ENCODE data around the gene SH2B2.
"Not testable (repeated sequence)": the region's sequence is repeated elsewhere in the genome, so short reads cannot be mapped to it uniquely, and the experiment has no call there.

- TF ChIP-seq, protein P1, sequence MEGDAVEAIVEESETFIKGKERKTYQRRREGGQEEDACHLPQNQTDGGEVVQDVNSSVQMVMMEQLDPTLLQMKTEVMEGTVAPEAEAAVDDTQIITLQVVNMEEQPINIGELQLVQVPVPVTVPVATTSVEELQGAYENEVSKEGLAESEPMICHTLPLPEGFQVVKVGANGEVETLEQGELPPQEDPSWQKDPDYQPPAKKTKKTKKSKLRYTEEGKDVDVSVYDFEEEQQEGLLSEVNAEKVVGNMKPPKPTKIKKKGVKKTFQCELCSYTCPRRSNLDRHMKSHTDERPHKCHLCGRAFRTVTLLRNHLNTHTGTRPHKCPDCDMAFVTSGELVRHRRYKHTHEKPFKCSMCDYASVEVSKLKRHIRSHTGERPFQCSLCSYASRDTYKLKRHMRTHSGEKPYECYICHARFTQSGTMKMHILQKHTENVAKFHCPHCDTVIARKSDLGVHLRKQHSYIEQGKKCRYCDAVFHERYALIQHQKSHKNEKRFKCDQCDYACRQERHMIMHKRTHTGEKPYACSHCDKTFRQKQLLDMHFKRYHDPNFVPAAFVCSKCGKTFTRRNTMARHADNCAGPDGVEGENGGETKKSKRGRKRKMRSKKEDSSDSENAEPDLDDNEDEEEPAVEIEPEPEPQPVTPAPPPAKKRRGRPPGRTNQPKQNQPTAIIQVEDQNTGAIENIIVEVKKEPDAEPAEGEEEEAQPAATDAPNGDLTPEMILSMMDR (IDR thresholded peaks at IDR 0.05) = not testable (repeated sequence)
- not testable (repeated sequence) for TF ChIP-seq POLR2A (IDR thresholded peaks at IDR 0.05)
Measured at GRCh38 chr7:102335574-102335973, 48.9 kb downstream of the SH2B2 start.
